DMS53 treated with DMSO at 0.1 percent for 48 hours (cell line): ENCODE results near the gene PYDC1.
"Not testable (repeated sequence)": the region's sequence is repeated elsewhere in the genome, so short reads cannot be mapped to it uniquely, and the experiment has no call there.

Experiments
- DNase-seq: peaks from one replicate; lab custom pipeline; 2025; ENCODE audit not compliant: unreplicated experiment; lab: John Stamatoyannopoulos, UW

PYDC1 gene

GRCh38 chr16:31216422-31217135 lies at the start of gene PYDC1:
PYDC1 (minus strand) TSS chr16:31217135; CDS start chr16:31217028, 107 bp downstream.
- DNase-seq: no peak

DNA sequence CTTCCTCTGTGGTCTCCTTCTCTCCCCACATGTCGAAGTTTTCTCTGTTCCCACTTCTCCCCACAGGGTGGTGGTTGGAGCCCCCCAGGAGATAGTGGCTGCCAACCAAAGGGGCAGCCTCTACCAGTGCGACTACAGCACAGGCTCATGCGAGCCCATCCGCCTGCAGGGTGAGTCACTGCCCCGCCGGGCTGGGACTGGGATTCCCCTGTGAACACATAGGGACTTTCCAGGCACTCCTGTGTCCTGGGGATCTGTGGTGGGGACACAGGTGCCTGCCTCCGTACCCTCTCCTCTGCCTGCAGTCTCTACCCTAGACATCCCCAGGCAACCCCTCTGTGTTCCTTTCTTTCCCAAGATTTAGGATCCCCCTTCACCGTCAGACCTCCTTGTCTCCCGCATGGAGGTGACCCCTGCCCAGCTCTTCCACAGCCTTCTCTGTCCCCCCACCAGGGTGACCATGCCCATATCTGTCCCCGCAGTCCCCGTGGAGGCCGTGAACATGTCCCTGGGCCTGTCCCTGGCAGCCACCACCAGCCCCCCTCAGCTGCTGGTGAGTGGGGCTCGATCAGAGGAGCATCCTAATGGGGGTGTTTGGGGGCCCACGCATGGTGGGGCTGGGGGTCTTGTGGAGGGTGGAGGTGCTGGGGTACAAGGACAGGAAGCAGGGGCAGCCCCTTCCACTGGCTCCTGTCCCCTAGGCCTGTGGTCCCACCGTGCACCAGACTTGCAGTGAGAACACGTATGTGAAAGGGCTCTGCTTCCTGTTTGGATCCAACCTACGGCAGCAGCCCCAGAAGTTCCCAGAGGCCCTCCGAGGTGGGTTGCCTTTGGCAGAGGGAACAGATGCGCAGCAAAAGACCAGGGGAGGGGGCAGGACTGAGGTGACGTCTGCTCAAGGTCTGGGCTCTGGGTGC lies 48.7 kb upstream of the PYDC1 start:
- no peak for DNase-seq

- no peak for DNase-seq
These were observed 45.1 kb upstream of the PYDC1 start for GRCh38 chr16:31262084-31262483.

- DNase-seq: no peak
These were observed 43.4 kb upstream of the PYDC1 start for GRCh38 chr16:31260136-31260931.

DNA sequence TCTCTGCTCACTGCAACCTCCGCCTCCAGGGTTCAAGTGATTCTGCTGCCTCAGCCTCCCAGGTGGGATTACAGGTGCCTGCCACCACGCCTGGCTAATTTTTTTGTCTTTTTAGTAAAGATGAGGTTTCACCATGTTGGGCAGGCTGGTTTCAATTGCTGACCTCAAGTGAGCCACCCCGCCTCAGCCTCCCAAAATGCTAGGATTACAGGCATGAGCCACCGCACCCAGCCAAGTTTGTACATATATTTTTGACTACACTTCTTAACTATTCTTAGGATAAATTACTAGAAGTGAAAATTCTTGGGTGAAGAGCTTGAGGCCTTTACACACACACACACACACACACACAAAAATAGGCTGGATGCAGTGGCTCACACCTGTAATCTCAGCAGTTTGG lies 41.4 kb upstream of the PYDC1 start:
- DNase-seq: no peak

- DNase-seq: no peak
These were observed 39.5 kb upstream of the PYDC1 start for GRCh38 chr16:31256466-31256865.

GRCh38 chr16:31253642-31254045 lies 36.7 kb upstream of the PYDC1 start:
- no peak for DNase-seq

DNA sequence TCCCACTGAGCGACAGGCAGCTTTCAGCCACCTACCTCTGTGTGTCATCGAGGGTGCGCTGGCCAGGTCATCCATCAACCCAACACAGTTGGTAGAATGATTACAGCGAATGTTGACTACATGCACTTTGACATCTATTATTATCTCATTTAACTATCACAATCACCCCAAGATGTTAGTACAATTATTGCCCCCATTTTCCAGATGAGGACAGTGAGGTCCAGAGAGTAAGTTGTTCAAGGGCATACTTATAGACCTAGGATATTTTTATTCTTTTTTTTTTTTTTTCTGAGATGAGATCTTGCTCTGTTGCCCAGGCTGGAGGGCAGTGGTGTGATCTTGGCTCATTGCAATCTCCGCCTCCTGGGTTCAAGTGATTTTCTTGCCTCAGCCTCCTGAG lies 34.5 kb upstream of the PYDC1 start:
- DNase-seq: no peak

GRCh38 chr16:31250782-31251384 lies 33.9 kb upstream of the PYDC1 start:
- no peak for DNase-seq

GRCh38 chr16:31248344-31248743 lies 31.4 kb upstream of the PYDC1 start:
- DNase-seq: no peak

DNA sequence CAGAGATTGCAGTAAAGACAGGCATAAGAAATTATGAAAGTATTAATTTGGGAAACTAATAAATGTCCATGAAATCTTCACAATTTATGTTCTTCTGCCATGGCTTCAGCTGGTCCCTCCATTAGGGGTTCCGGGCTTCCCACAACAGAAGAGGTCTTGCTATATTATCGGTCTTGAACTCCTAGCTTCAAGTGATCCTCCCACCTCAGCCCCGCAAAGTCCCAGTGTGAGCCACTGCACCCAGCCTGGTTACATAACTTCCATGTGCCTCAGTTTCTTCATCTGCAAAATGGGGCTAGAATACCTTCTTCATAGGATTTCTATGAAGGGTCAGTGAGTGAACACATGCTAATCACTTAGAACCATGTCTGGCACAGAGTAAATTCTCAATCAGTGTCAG lies 29.4 kb upstream of the PYDC1 start:
- no peak for DNase-seq

- DNase-seq: not testable (repeated sequence)
These were observed 28.7 kb upstream of the PYDC1 start for GRCh38 chr16:31245598-31245997.

DNA sequence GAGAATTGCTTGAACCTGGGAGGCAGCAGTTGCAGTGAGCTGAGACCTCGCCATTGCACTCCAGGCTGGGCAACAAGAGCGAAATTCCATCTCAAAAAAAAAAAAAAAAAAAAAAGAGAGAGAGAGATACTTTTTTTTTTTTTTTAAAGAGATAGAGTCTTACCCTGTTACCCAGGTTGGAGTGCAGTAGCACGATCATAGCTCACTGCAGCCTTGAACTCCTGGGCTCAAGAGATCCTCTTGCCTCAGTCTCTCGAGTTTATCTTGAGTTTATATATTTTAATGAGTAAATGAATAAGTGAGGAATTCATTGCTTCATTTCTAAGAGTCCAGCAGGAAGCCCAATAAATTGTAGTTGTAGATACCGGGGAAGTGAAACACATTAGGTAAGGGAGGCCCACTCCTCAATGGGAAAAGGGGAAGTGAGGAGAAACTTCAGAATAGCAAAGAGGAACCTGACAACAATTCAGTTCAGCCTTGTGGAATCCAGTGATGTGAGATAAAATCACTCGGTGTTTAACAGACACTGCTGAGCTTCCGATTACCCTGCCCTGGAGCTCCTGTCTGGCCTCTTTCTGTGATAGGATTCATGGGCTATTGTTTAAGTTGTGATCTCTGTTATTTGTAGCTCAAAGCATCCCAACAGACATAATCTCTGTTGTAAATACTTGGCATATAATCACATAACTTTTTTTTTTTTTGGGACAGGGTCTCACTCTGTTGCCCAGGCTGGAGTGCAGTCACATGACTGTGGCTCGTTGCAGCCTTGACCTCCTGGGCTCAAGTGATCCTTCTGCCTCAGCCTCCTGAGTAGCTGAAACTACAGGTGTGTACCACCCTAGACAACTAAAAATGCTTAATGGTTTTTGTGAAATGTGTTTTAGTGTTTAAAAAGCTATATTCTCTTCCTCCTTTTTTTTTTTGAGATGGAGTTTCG lies 27.1 kb upstream of the PYDC1 start:
- no peak for DNase-seq

- DNase-seq: no peak
These were observed 25.3 kb upstream of the PYDC1 start for GRCh38 chr16:31242206-31242605.

DNA sequence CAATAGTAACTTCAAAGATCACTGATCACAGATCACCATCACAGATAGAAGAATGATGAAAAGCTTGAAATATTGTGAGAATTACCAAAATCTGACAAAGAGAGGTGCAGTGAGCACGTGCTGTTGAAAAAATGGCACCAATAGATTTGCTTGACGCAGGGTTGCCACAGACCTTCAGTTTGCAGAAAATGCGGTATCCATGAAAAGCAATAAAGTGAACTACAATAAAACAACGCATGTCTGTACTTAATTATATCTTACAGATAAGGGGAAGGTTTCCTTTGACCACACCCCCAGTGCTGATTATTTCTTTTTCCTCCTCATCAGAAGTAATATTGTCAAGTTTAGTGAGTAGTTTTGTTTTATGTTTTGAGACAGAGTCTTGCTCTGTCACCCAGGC lies 21.1 kb upstream of the PYDC1 start:
- DNase-seq: no peak

GRCh38 chr16:31229501-31229900 lies 12.6 kb upstream of the PYDC1 start:
- DNase-seq: no peak

- DNase-seq: no peak
These were observed 11.3 kb upstream of the PYDC1 start for GRCh38 chr16:31228206-31228605.

- DNase-seq: no peak
These were observed 8.3 kb upstream of the PYDC1 start for GRCh38 chr16:31225193-31225592.

DNA sequence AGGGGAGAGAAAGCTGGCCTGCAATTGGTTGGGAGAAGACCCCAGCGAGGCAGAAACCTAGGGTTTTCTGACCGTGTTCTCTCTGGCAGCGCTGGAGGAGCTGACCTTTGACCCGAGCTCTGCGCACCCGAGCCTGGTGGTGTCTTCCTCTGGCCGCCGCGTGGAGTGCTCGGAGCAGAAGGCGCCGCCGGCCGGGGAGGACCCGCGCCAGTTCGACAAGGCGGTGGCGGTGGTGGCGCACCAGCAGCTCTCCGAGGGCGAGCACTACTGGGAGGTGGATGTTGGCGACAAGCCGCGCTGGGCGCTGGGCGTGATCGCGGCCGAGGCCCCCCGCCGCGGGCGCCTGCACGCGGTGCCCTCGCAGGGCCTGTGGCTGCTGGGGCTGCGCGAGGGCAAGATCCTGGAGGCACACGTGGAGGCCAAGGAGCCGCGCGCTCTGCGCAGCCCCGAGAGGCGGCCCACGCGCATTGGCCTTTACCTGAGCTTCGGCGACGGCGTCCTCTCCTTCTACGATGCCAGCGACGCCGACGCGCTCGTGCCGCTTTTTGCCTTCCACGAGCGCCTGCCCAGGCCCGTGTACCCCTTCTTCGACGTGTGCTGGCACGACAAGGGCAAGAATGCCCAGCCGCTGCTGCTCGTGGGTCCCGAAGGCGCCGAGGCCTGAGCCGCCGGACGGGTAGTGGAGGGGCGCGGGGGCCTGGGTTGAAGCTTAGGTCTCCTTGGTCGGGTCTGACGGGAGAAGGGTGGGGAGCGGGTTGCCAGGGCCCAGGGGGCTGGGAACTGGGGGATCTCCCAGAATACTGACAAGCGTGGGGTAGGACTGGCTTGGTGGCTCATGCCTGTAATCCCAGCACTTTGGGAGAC lies 7.4 kb upstream of the PYDC1 start:
- DNase-seq: no peak
